GM18498 (cell line): ENCODE data around the gene RTN3.
"Not testable (repeated sequence)": the region's sequence is repeated elsewhere in the genome, so short reads cannot be mapped to it uniquely, and the experiment has no call there.

Source experiments
- ATAC-seq: cut with Tn5 transposase; IDR thresholded peaks from one replicate; pipeline ENCODE4 v1.9.1; 2021; ENCODE audit warnings: mild to moderate bottlenecking, moderate library complexity; ENCODE audit not compliant: unreplicated experiment

RTN3 gene

GRCh38 chr11:63767565-63768236, 86.4 kb downstream of the RTN3 start:
- no peak for ATAC-seq

GRCh38 chr11:63768237-63769041, 87.1 kb downstream of the RTN3 start, which contains the start of gene ZFTA:
Gene ZFTA (minus strand): TSS chr11:63768775. CDS start chr11:63768622, 153 bp downstream.
- peak; percentile 62 for ATAC-seq

- peak; percentile 36 for ATAC-seq
Observed at GRCh38 chr11:63769042-63769713, 87.9 kb downstream of the RTN3 start.

- no peak for ATAC-seq
Observed at GRCh38 chr11:63769714-63770455, 88.6 kb downstream of the RTN3 start.

GRCh38 chr11:63770763-63771162, 89.5 kb downstream of the RTN3 start:
- no peak for ATAC-seq

GRCh38 chr11:63771741-63772318, 90.5 kb downstream of the RTN3 start:
- ATAC-seq = not testable (repeated sequence)

GRCh38 chr11:63775191-63775590, 93.9 kb downstream of the RTN3 start:
- no peak for ATAC-seq

GRCh38 chr11:63779039-63779438, 97.7 kb downstream of the RTN3 start:
- no peak for ATAC-seq

GRCh38 chr11:63782749-63783148, 101.4 kb downstream of the RTN3 start:
- ATAC-seq = no peak

GRCh38 chr11:63783925-63784592, 102.8 kb downstream of the RTN3 start:
- ATAC-seq = no peak

GRCh38 chr11:63785823-63786222, 104.5 kb downstream of the RTN3 start:
- no peak for ATAC-seq

- no peak for ATAC-seq
Observed at GRCh38 chr11:63791495-63792167, 110.3 kb downstream of the RTN3 start.

- no peak for ATAC-seq
Observed at GRCh38 chr11:63793161-63793560, 111.9 kb downstream of the RTN3 start.

GRCh38 chr11:63795066-63795465, 113.8 kb downstream of the RTN3 start:
- ATAC-seq = no peak

GRCh38 chr11:63800921-63801320, 119.6 kb downstream of the RTN3 start:
- no peak for ATAC-seq

- no peak for ATAC-seq
Observed at GRCh38 chr11:63802637-63803414, 121.5 kb downstream of the RTN3 start.

- no peak for ATAC-seq
Observed at GRCh38 chr11:63804259-63804658, 123.0 kb downstream of the RTN3 start.

- ATAC-seq = no peak
Observed at GRCh38 chr11:63805844-63806415, 124.6 kb downstream of the RTN3 start.
